Body of pancreas (tissue), 4 donors: ENCODE results near the gene GTPBP4.

Source experiments
- POLR2A ChIP-seq, 3 donors: fragments of 450-650 bp; IDR thresholded peaks; one replicate each; pipeline ENCODE4 v1.6.1; 2016; ENCODE audit warnings: antibody characterized with exemption in 3 of 3, mild to moderate bottlenecking in 2 of 3
- TF ChIP-seq, protein P1 (sequence below), 7 experiments: fragments of 450-650 bp in 4 of 7; fragments of 200-600 bp in 3 of 7; sonication (generic) in 3 of 7; IDR thresholded peaks; one replicate each; pipeline ENCODE4 v1.5.1; 2016 to 2019; ENCODE audit warnings: antibody characterized with exemption in 7 of 7

DNA sequence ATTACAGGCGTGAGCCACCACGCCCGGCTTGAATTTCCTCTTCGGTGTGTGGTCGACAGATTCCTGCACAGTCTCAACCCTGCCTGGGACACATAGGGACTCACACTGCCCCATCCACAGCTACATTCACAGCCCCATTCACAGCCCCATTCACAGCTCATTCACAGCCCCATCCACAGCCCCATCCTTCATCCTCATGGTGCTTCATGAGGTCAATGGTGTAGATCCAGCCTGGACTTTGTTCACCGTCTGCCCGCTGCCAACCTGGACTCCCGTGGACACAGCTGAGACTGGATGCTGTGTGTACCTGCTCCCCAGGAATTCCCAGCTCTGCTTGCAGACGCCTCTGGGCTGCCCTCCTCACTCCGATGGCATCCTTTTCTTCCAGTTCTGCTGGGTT is 32.2 kb downstream of the GTPBP4 start:
- TF ChIP-seq, protein P1, sequence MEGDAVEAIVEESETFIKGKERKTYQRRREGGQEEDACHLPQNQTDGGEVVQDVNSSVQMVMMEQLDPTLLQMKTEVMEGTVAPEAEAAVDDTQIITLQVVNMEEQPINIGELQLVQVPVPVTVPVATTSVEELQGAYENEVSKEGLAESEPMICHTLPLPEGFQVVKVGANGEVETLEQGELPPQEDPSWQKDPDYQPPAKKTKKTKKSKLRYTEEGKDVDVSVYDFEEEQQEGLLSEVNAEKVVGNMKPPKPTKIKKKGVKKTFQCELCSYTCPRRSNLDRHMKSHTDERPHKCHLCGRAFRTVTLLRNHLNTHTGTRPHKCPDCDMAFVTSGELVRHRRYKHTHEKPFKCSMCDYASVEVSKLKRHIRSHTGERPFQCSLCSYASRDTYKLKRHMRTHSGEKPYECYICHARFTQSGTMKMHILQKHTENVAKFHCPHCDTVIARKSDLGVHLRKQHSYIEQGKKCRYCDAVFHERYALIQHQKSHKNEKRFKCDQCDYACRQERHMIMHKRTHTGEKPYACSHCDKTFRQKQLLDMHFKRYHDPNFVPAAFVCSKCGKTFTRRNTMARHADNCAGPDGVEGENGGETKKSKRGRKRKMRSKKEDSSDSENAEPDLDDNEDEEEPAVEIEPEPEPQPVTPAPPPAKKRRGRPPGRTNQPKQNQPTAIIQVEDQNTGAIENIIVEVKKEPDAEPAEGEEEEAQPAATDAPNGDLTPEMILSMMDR (IDR thresholded peaks at IDR 0.05) = no peak
- TF ChIP-seq POLR2A (IDR thresholded peaks at IDR 0.05) = no peak
